C4-2B (cell line): ENCODE measurements around the gene SFXN3.
"Not testable (repeated sequence)": the region's sequence is repeated elsewhere in the genome, so short reads cannot be mapped to it uniquely, and the experiment has no call there.

Source experiments
- H3K27ac ChIP-seq: fragments of 450-650 bp; 2 replicates; pipeline ENCODE4 v1.5.1; 2017
- ZFX ChIP-seq: fragments of 450-650 bp; IDR thresholded peaks from 2 replicates; pipeline ENCODE4 v1.6.1; 2017
- TF ChIP-seq, protein P1 (sequence below): fragments of 450-650 bp; conservative IDR thresholded peaks from 2 replicates; pipeline ENCODE4 v1.5.1; 2017; ENCODE audit warnings: mild to moderate bottlenecking

SFXN3 gene

GRCh38 chr10:101030496-101031127 lies 422 bp upstream of the SFXN3 start:
- peak overlapping the region; percentile 81 for H3K27ac ChIP-seq

DNA sequence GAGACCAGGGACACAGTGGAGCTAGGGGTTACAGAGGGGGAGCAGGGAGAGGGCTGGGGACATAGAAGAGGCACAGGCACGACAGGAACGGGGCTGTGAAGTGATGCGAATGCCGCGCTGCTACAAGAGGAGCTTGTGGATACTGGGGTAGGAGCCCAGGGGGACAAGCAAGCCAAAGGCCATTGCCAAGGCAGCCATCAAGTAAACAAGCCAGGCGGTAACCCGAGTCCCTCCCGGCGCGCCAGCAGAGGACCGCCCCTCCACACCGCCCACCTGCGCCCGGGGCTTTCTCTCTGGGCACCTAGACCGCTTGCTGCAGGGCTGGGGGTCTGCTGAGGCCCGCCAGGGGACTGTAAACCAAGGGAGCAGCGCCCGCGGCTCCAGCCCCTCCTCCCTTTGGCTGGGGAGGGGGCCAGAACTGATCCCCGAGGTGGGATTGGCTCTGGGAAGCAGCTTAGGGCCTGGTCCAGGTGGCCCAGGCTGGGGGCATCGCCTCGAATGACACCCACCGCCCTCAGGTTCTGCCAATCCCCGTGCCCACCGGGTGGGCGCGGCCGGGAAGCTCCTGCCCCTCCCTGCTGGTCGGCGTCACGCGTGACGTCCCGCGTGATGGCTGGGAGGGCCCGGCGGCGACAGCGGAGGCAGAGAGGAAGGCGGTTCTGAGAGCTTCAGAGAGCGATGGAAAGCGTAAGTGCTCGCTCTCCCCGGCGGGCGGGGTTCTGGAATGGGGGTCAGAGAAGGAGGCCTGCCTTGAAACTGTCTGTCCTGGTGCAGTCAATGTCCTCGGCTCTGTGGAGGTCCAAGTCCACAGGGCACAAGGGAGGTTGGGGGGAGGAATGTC lies 982 bp downstream of the SFXN3 start:
- TF ChIP-seq, protein P1, sequence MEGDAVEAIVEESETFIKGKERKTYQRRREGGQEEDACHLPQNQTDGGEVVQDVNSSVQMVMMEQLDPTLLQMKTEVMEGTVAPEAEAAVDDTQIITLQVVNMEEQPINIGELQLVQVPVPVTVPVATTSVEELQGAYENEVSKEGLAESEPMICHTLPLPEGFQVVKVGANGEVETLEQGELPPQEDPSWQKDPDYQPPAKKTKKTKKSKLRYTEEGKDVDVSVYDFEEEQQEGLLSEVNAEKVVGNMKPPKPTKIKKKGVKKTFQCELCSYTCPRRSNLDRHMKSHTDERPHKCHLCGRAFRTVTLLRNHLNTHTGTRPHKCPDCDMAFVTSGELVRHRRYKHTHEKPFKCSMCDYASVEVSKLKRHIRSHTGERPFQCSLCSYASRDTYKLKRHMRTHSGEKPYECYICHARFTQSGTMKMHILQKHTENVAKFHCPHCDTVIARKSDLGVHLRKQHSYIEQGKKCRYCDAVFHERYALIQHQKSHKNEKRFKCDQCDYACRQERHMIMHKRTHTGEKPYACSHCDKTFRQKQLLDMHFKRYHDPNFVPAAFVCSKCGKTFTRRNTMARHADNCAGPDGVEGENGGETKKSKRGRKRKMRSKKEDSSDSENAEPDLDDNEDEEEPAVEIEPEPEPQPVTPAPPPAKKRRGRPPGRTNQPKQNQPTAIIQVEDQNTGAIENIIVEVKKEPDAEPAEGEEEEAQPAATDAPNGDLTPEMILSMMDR = no peak
- TF ChIP-seq ZFX = no peak
- H3K27ac ChIP-seq = peak overlapping the region; percentile 81

More at GRCh38 chr10:101030496-101031127, 422 bp upstream of the SFXN3 start:
- TF ChIP-seq, protein P1 = no peak
- TF ChIP-seq ZFX = no peak

- H3K27ac ChIP-seq = peak overlapping the region; percentile 81
- no peak for TF ChIP-seq ZFX
- TF ChIP-seq, protein P1 = no peak
Measured at GRCh38 chr10:101032637-101033224, 1.7 kb downstream of the SFXN3 start.

DNA sequence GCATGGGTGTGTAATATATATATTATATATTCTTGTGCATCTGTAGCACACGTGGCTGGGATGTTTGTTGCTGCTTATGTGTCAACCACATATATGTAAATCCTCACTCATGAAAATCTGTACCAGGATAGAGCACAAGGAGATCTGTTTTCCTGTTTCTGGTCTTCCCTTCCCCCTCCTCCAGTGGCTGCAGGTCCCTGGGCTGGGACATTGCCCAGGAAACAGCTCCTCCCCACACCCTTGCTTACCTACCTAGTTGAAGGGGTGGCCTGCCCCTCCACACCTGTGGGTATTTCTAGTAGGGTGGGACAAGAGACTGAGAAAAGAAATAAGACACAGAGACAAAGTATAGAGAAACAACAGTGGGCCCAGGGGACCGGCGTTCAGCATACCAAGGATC lies 2.2 kb downstream of the SFXN3 start:
- peak overlapping the region; percentile 81 for H3K27ac ChIP-seq
- TF ChIP-seq ZFX = no peak
- TF ChIP-seq, protein P1 = no peak

GRCh38 chr10:101034404-101034803 lies 3.4 kb downstream of the SFXN3 start:
- not testable (repeated sequence) for H3K27ac ChIP-seq

DNA sequence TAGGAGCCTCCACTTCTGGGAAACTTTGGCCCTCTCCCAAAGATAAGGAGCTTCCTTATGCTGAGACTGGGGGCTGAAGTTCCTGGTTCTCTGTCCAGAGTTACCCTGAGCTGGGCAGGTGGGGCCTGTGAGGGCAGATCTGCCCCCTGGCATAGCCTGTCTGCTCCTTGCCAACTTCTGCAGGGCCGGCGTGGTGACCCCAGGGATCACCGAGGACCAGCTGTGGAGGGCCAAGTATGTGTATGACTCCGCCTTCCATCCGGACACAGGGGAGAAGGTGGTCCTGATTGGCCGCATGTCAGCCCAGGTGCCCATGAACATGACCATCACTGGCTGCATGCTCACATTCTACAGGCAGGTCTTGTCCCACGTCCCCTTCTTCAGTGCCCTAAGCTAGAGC lies 4.3 kb downstream of the SFXN3 start:
- no peak for TF ChIP-seq ZFX
- TF ChIP-seq, protein P1 = no peak
- no peak overlapping the region for H3K27ac ChIP-seq

DNA sequence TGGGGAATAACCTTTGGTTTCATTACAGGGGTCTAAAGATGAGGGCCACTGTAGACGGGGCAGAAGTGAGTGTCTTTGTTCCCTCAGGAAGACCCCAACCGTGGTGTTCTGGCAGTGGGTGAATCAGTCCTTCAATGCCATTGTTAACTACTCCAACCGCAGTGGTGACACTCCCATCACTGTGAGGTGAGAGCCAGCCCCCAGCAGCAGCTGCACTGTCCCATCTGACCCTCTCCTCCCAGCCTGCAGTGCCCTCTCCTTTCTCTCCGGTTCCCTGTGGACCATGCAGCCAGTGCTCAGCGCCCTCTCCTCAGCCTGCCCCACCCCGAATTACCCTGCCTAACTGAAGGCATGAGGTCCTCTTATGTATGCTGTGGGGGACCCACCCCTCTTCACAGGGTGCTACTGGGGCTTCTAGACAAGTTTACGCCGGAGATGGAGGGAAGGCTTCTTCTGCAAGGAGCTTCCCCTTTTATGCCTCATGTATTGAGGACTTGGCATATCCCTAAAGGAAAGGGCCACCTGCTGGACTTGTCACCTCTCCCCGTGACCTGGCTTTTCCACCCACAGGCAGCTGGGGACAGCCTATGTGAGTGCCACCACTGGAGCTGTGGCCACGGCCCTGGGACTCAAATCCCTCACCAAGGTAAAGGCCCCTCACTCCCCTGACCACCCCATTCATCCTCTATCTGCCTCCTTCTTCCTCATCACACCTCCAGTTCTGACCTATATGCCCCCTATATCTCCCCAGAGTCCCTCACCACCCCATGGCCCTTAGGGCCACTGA lies 5.1 kb downstream of the SFXN3 start:
- TF ChIP-seq, protein P1 = no peak
- no peak for TF ChIP-seq ZFX
- no peak overlapping the region for H3K27ac ChIP-seq
